HG03060 (cell line): Measurements from ENCODE around the gene CCNA1.
A peak's percentile ranks its signal among the peaks of the same experiment; 100 is the strongest.

Experiments
- ATAC-seq: cut with Tn5 transposase; IDR thresholded peaks from one replicate; pipeline ENCODE4 v1.9.1; 2021; ENCODE audit warnings: low read depth, moderate number of reproducible peaks; ENCODE audit not compliant: unreplicated experiment

Gene CCNA1

DNA sequence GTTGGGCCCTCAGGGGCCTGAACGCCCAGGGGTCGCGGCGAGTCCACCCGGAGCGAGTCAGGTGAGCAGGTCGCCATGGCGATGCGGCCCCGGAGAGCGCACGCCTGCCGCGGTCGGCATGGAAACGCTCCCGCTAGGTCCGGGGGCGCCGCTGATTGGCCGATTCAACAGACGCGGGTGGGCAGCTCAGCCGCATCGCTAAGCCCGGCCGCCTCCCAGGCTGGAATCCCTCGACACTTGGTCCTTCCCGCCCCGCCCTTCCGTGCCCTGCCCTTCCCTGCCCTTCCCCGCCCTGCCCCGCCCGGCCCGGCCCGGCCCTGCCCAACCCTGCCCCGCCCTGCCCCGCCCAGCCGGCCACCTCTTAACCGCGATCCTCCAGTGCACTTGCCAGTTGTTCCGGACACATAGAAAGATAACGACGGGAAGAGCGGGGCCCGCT is at the start of gene CCNA1:
Gene CCNA1 (plus strand): TSS at position 390 of the 439 bp plus-strand sequence. CDS start 562 bp downstream, outside the sequence.
- no peak for ATAC-seq

DNA sequence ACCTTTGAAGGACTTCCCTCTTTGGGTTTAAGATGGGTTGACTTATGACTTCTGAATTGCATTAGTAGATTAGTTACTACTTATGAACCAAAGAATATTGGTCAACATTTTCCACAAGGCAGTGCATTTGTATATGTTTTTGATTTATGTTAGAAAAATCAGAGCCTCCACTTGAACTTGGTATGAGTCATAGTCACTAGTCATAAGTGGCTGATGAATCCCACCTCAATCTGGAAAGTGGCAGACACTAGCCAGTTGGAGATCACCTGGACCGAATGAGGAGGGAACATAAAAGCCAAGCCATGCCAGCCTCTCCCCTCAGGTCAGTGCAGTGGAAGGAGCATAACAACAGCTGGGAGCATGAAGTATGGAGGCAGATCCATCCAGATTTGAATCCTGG is 46.8 kb upstream of the CCNA1 start:
- no peak for ATAC-seq

DNA sequence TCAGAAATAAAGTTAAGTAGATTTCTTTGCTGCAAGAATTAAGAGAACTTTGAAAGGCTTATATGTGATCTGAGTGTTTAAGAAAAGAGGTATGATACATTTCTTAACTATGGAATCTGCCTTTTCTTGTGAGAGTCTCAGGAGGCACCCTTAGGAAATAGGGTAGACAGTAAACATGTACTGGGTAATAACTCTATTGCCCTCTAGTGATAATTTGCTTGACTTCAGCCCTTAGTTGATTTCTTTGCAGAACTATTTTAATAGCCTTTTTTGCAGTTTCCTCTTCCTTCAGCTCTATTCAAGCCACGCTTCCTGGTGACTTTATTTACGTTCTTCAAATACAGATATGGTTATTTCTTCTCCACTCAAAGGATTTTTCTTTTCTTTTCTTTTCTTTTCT is 37.0 kb upstream of the CCNA1 start:
- no peak for ATAC-seq

DNA sequence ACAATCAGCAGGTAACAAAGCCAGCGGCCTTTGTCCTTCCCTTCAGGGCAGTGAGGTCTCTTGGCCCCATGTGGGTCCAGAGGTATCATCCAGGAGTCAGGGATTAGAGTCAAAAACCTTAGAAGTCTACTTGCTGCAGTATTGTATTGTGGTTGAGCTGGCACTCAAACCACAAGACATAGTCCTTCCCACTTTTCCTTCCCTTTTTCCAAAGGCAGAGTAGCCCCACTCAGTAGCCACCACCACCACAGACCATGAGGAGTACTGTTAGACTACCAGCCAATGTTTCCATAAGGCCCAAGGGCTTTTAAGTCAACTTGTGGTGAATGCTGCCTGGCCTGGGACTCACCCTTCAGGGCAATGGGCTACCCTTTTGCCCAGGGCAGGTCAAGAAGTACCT is 27.1 kb upstream of the CCNA1 start:
- ATAC-seq = no peak

DNA sequence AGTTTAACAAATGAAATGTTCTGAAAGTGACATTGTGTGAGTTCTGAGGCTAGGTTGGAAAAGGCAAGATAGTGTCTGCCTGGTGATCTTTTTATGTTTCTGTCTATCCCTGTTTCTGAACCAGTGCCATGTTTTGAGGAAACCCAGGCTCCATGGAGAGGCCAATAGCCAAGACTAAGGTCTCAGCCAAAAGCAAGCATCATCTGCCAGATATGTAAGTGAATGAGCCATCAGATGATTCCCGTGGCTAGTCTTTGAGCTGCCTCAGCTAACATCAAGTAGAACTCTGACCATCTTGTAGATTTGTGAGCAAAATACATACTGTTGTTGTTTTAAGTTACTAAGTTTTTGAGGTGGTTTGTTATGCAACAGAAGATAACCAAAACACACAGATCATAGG is 19.6 kb upstream of the CCNA1 start:
- ATAC-seq = no peak

DNA sequence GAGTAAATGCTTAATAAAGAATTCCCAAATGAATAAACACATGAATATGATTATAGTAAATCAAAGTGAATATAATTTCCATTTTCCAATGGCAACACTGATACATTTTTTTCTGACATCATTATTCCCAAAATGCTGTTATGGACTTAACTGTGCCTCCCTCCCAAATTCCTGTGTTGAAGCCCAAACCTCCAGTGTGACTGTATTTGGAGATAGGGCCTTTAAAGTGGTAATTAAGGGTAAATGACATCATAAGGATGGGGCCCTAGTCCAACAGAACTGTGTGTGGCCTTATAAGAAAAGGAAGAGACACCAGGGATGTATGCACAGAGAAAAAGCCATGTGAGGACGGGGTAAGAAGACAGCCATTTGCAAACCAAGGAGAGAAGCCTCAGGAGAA is 19.1 kb upstream of the CCNA1 start:
- ATAC-seq = no peak

GRCh38 chr13:36414461-36414860 is 17.8 kb upstream of the CCNA1 start:
- ATAC-seq = no peak

- no peak for ATAC-seq
Measured at GRCh38 chr13:36417331-36417730, 15.0 kb upstream of the CCNA1 start.

GRCh38 chr13:36418022-36418805 is 14.1 kb upstream of the CCNA1 start:
- ATAC-seq = peak; percentile 91

- peak; percentile 45 for ATAC-seq
Measured at GRCh38 chr13:36420437-36420891, 11.8 kb upstream of the CCNA1 start.

DNA sequence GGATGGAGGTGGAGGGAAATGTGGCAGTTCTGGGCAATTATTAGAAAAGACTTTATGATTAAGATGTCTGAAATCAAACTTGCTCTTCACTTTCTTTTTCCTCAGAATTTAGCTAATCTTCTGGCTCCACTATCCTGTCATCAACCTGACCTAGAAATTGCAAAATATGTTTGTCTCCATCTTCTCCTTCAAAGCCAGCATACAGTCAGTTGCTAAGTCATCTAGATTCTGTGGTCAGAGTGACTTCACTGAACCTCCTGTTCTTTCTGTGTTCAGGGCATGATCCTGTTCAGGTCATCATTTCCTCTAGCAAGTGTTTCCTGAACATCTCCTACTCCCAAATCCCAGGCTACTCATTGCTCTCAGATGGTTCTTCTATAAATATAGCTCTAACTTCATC is 10.8 kb upstream of the CCNA1 start:
- no peak for ATAC-seq

- ATAC-seq = no peak
Measured at GRCh38 chr13:36428086-36428485, 4.2 kb upstream of the CCNA1 start.

DNA sequence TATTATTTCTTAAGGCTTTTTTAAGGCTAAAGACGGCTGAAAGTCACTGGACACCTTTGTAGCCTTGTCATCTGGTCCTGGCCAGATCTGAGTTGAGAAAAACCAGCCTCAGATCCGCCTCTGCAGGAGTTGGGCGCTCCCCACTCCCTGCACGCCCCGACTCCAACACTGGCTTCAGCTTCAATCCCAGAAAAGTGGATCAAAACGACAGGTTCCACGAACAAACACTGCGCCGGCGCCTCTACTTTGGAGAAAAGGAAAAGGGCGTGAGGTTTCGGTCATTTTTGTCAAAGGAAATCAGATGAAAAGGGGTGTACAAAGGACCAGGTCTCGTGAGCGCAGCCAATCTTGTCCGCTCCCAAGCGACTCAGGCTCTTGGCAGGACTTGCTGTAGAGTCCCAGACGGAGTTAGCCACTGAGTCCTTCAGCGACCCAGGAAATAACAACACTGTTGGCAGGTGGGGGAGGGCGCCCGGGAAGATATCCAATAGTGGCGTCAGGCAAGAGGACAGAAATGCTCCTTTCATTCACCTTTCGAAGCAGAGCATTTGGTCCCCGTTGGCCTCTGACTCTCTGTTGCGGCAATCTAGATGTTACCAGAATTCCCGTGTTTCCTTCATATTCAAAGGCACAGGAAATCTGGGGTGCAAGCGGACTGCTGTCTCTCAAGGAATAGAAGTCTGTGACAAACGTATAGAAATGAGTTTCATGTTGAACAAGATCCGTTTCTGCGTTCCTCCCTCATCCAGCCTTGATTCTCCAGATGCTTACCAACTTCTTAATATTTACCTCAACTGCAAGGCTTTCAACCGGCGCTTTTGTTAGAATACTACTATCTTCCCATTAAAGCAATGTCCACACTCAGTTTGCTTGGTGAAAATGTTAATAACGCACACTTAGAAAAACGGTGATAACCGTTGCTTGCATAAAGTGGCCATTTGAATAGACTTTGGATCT is 1.8 kb upstream of the CCNA1 start:
- no peak for ATAC-seq

DNA sequence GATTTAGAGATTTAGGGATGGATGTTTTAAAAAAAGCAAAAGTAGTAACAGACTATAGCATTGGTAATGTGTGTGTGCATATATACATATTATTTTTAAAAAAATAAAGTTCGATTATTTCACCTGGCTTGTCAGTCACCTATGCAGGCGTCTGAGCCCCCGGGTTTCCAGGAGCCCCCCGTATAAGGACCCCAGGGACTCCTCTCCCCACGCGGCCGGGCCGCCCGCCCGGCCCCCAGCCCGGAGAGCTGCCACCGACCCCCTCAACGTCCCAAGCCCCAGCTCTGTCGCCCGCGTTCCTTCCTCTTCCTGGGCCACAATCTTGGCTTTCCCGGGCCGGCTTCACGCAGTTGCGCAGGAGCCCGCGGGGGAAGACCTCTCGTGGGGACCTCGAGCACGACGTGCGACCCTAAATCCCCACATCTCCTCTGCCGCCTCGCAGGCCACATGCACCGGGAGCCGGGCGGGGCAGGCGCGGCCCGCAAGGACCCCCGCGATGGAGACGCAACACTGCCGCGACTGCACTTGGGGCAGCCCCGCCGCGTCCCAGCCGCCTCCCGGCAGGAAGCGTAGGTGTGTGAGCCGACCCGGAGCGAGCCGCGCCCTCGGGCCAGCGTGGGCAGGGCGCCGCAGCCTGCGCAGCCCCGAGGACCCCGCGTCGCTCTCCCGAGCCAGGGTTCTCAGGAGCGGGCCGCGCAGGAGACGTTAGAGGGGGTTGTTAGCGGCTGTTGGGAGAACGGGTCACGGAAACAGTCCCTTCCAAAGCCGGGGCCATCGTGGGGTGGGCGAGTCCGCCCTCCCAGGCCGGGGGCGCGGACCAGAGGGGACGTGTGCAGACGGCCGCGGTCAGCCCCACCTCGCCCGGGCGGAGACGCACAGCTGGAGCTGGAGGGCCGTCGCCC is 840 bp upstream of the CCNA1 start:
- ATAC-seq = no peak

- peak; percentile 49 for ATAC-seq
Measured at GRCh38 chr13:36436811-36437210, 4.5 kb downstream of the CCNA1 start.

GRCh38 chr13:36438594-36439483 is 6.5 kb downstream of the CCNA1 start:
- ATAC-seq = no peak

GRCh38 chr13:36445278-36445677 is 13.0 kb downstream of the CCNA1 start:
- ATAC-seq = no peak

DNA sequence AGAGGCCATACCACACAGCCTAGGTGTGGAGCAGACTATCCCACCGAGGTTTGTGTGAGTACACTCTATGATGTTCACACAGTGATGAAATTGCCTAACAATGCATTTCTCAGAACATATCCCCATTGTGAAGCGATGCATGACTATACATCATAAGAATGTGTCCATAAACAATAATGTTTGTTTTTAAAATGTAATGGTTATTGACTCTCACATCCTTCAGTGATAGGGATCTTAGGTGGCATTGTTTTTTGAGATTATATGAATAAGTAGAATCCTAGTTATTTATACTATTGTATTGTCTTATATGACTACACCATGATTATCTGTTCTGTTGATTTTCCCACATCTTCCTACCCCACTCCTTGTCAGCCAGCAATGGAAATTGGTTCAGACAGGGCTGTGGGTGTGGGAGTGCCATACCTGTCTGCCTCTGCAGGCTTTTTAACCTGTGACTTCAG is 13.6 kb downstream of the CCNA1 start:
- no peak for ATAC-seq

- ATAC-seq = no peak
Measured at GRCh38 chr13:36447501-36447900, 15.2 kb downstream of the CCNA1 start.
